Suprapubic skin (tissue), 4 donors: ENCODE data around the gene GSTP1. TPM values are rescaled to one million over a fixed set of nuclear protein-coding genes. Genes with fewer than 3 reads are reported as not detected.
A peak's percentile ranks its signal among the peaks of the same experiment; 100 is the strongest.

ENCODE experiments used
- DNase-seq, 2 donors: peaks; one replicate each; pipeline ENCODE4 v3.0.0-alpha.2; 2019; ENCODE audit warnings: low spot score in 2 of 2
- H3K27ac ChIP-seq: fragments of 200-600 bp; sonication (generic); one replicate; pipeline ENCODE4 v1.5.1; 2019
- H3K27me3 ChIP-seq: fragments of 200-600 bp; sonication (generic); one replicate; pipeline ENCODE4 v1.5.1; 2019
- H3K36me3 ChIP-seq: fragments of 200-600 bp; sonication (generic); one replicate; pipeline ENCODE4 v1.5.1; 2019
- H3K4me1 ChIP-seq: fragments of 200-600 bp; sonication (generic); one replicate; pipeline ENCODE4 v1.5.1; 2019
- H3K4me3 ChIP-seq: fragments of 200-600 bp; sonication (generic); one replicate; pipeline ENCODE4 v1.5.1; 2019; ENCODE audit warnings: mild to moderate bottlenecking
- H3K9me3 ChIP-seq: fragments of 200-600 bp; sonication (generic); one replicate; pipeline ENCODE4 v1.5.1; 2019
- CTCF ChIP-seq, 2 donors: fragments of 200-600 bp in 1 of 2; fragments of 450-650 bp in 1 of 2; sonication (generic) in 1 of 2; IDR thresholded peaks; one replicate each; pipeline ENCODE4 v1.5.1; 2016 to 2019; ENCODE audit warnings: antibody characterized with exemption in 2 of 2, mild to moderate bottlenecking in 1 of 2, moderate library complexity in 1 of 2
- EP300 ChIP-seq: sonication (generic); formaldehyde crosslinking; IDR thresholded peaks from one replicate; pipeline ENCODE4 v1.6.1; 2017; ENCODE audit warnings: antibody characterized with exemption
- POLR2A ChIP-seq, 2 donors: fragments of 450-650 bp; IDR thresholded peaks; one replicate each; pipeline ENCODE4 v1.6.1; 2017; ENCODE audit warnings: antibody characterized with exemption in 2 of 2, mild to moderate bottlenecking in 2 of 2, moderate library complexity in 2 of 2
- POLR2AphosphoS5 ChIP-seq, 3 donors: sonication (generic); formaldehyde crosslinking; IDR thresholded peaks; one replicate each; pipeline ENCODE4 v1.6.1; 2017; ENCODE audit warnings: antibody characterized with exemption in 3 of 3
- WGBS: methylation state at CpG from one replicate; pipeline ENCODE4 v1.1.5; 2018; 5-methylcytosine and 5-hydroxymethylcytosine counted together
- total RNA-seq, 4 donors: library from RNA; depleted of rRNA; stranded (reverse); fragments of >200 nt; gene quantifications; one replicate each; pipeline ENCODE4 v1.1.0, GENCODE V29; 2016

The GSTP1 gene
- total RNA-seq, 4 donors from 2014 or later: 564 to 1,559 (median 1,256) TPM

- Histone ChIP-seq H3K4me3 (no peak overlapping the region), H3K4me1 (peaks cover 50% of the 10 kb centered on the region), H3K27ac (no peak overlapping the region), H3K9me3 (no peaks in the 10 kb centered on the region), H3K36me3 (peaks cover 51% of the 10 kb centered on the region), H3K27me3 (peaks cover 13% of the 10 kb centered on the region)
- DNase-seq: no peak
- no peak for TF ChIP-seq POLR2AphosphoS5 (IDR thresholded peaks at IDR 0.05)
- TF ChIP-seq POLR2A (IDR thresholded peaks at IDR 0.05): no peak
- no peak for TF ChIP-seq CTCF (IDR thresholded peaks at IDR 0.05)
- no peak for TF ChIP-seq EP300
- 78% methylated on average over 4 of the region's 14 CpGs for WGBS
Observed at GRCh38 chr11:67611165-67611564, 27.6 kb downstream of the GSTP1 start.

- Histone ChIP-seq H3K36me3 (peaks cover 51% of the 10 kb centered on the region), H3K27me3 (peaks cover 17% of the 10 kb centered on the region), H3K4me1 (peaks cover 46% of the 10 kb centered on the region), H3K9me3 (no peaks in the 10 kb centered on the region), H3K4me3 (no peak overlapping the region), H3K27ac (no peak overlapping the region)
- 91% methylated on average over 29 of the region's 37 CpGs for WGBS
- peak in 1 of 2 donors; percentile 79 for DNase-seq
- TF ChIP-seq EP300: no peak
- no peak for TF ChIP-seq POLR2AphosphoS5 (IDR thresholded peaks at IDR 0.05)
- TF ChIP-seq POLR2A (IDR thresholded peaks at IDR 0.05): no peak
- TF ChIP-seq CTCF (IDR thresholded peaks at IDR 0.05): no peak
Observed at GRCh38 chr11:67611704-67612587, 28.3 kb downstream of the GSTP1 start.

- peaks cover 17% of the 10 kb centered on the region for H3K27me3 ChIP-seq
- no peak overlapping the region for H3K27ac ChIP-seq
- peaks cover 51% of the 10 kb centered on the region for H3K36me3 ChIP-seq
- no peak for DNase-seq
- no peaks in the 10 kb centered on the region for H3K9me3 ChIP-seq
- no peak overlapping the region for H3K4me3 ChIP-seq
- H3K4me1 ChIP-seq: peaks cover 39% of the 10 kb centered on the region
- 68% methylated on average over 10 of the region's 13 CpGs for WGBS
- TF ChIP-seq POLR2A (IDR thresholded peaks at IDR 0.05) (no peak), CTCF (IDR thresholded peaks at IDR 0.05) (no peak), EP300 (no peak), POLR2AphosphoS5 (IDR thresholded peaks at IDR 0.05) (no peak)
Observed at GRCh38 chr11:67612751-67613150, 29.1 kb downstream of the GSTP1 start.

- no peak for DNase-seq
- peak overlapping the region; percentile 60 for H3K27ac ChIP-seq
- H3K4me3 ChIP-seq: peak overlapping the region; percentile 43
- no peaks in the 10 kb centered on the region for H3K9me3 ChIP-seq
- H3K27me3 ChIP-seq: peaks cover 17% of the 10 kb centered on the region
- 85% methylated on average over 6 of the region's 17 CpGs for WGBS
- H3K36me3 ChIP-seq: peaks cover 47% of the 10 kb centered on the region
- no peak for TF ChIP-seq POLR2AphosphoS5 (IDR thresholded peaks at IDR 0.05)
- no peak for TF ChIP-seq CTCF (IDR thresholded peaks at IDR 0.05)
- no peak for TF ChIP-seq EP300
- no peak for TF ChIP-seq POLR2A (IDR thresholded peaks at IDR 0.05)
- peaks cover 32% of the 10 kb centered on the region for H3K4me1 ChIP-seq
Observed at GRCh38 chr11:67613313-67613959, 29.8 kb downstream of the GSTP1 start.
